GM18873 (cell line): ENCODE measurements around the gene DMTF1.

Experiments
- ATAC-seq: cut with Tn5 transposase; IDR thresholded peaks from one replicate; pipeline ENCODE4 v1.9.1; 2021; ENCODE audit warnings: mild to moderate bottlenecking, moderate library complexity, moderate number of reproducible peaks; ENCODE audit not compliant: unreplicated experiment, low FRiP score

Gene DMTF1

GRCh38 chr7:87146740-87147386, 5.4 kb upstream of the DMTF1 start:
- ATAC-seq: no peak

- ATAC-seq: no peak
Observed at GRCh38 chr7:87147500-87147899, 4.8 kb upstream of the DMTF1 start.

DNA sequence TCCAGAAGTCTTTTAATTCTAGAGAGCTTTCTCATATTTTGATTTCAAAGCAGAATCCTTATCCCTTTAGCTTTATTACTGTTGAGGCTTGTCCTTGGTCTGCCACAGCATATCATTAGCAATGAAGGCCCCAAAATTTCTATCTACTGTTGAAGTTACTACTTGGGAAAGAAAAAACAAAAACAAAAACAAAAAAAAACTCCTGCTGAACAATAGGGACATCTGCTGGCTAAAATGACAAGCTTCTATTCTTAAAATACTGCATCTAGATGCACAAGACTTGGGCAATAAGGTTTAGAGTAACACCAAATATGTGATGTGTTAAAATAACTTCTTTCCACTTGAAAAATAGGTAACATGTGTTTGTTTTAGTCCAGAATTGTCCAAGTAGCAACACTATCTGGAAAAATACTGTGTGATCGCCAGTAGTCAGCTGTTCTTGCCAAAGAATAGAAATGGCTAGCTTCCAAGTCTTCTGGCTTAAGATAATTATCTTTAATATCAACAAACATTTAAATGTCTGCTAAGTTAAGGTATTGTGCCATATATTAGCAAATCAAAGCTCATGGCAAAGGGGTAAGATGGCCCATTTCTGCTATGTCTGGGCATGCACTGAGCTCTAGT, 3.8 kb upstream of the DMTF1 start:
- no peak for ATAC-seq

GRCh38 chr7:87151002-87151728, 1.1 kb upstream of the DMTF1 start:
- no peak for ATAC-seq

DNA sequence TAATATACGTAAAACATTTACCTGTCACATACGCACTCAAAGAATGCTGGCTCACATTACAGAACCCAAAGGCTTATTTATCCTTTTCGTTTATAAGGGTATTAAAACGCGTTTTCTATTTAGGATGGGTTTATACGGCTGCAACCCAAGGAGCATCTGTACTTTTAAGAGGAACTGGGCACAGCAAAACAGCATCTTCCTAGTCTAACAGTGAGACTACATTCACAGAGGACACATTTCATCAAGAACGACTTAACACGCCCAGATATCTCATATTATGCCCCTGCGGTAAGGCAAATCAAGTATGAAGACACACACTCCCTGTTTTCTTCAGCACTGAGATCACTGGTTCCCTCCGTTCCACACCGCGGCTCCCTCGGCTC, 533 bp upstream of the DMTF1 start:
- ATAC-seq: peak; percentile 0

- ATAC-seq: peak; percentile 10
Observed at GRCh38 chr7:87152897-87153641, 816 bp downstream of the DMTF1 start.

GRCh38 chr7:87154166-87154565, 1.9 kb downstream of the DMTF1 start:
- no peak for ATAC-seq

- ATAC-seq: no peak
Observed at GRCh38 chr7:87154569-87154968, 2.3 kb downstream of the DMTF1 start.

DNA sequence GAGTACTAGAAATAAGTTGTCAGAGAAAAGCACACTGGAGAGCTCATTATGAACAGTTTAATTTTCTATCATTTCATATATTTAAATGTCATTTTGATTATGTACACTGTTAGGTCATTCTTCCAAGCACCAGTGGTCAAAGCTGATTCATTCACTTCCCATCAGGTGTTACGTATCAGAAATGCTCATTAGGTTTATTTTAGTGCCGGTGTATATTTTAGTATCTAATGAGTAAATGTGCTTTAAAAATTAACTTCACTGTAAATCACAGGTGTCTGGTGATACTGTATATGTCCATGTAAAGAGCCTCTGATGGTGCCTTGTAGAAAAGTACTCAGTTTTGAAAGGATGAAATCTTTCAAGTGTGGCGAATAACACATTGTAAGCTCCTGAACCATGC, 3.5 kb downstream of the DMTF1 start:
- no peak for ATAC-seq

DNA sequence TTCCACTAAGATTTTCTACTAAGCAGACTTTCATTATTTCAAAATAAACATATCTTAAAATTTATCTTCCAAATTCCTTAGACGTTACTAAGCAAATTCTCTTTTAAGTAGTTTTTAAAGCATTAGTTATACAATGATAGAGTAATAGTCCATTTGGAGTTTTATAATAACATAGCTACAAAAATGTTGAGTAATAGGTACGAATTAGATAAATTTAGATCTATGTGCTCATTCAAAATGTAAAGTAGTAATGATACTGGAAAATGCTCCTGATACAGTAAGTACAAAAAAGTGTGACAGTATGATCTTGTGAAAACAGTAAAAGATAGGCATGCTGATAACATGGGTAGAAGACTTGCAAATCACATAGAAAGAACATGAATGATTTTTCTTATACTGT, 4.5 kb downstream of the DMTF1 start:
- no peak for ATAC-seq

- no peak for ATAC-seq
Observed at GRCh38 chr7:87159538-87159937, 7.3 kb downstream of the DMTF1 start.

- no peak for ATAC-seq
Observed at GRCh38 chr7:87164433-87164832, 12.2 kb downstream of the DMTF1 start.

- ATAC-seq: no peak
Observed at GRCh38 chr7:87170828-87171227, 18.6 kb downstream of the DMTF1 start.

GRCh38 chr7:87171282-87171934, 19.2 kb downstream of the DMTF1 start:
- ATAC-seq: no peak

- ATAC-seq: no peak
Observed at GRCh38 chr7:87173471-87173870, 21.2 kb downstream of the DMTF1 start.

DNA sequence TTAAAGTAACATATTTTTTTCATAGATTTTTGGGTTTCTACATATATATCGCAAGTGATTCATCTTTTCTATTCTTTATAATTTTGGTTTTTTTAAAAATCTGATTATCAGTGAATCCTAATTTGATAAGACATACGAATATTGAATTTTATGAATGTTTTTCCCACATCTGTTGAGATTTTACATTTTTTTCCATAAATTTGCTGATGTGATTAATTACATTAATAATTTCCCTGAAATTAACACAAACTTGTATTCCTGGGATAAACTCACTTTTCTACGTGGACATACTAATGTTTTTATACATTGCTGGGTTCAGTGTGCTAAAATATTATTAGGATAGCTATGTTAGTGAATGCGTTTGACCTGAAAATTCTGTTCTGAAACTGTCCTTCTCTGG, 26.1 kb downstream of the DMTF1 start:
- no peak for ATAC-seq

DNA sequence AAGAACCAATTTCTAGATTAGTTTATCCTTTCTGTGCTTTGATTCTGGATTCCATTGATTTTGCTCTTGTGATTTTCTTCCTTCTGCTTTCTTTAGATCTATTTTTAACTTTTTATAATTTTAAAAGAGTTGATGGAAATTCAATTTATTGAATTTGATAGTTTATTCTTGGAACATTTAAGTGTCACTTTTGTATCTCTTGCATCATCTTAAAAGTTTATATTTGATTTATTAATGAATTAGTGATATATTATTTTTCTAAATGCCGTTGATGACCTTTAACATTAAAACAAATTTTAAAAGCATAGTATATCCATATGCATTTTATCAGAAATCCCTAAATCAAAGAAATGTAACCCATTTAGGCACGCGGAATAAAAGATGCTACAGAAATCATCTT, 26.9 kb downstream of the DMTF1 start:
- no peak for ATAC-seq

GRCh38 chr7:87187120-87187519, 34.9 kb downstream of the DMTF1 start:
- ATAC-seq: no peak

- ATAC-seq: peak; percentile 41
Observed at GRCh38 chr7:87188930-87189329, 36.7 kb downstream of the DMTF1 start.

- ATAC-seq: no peak
Observed at GRCh38 chr7:87190783-87191182, 38.5 kb downstream of the DMTF1 start.
